Adrenal gland (tissue), 12 donors: ENCODE results near the gene SPAG5. TPM values are rescaled to one million over a fixed set of nuclear protein-coding genes. Genes with fewer than 3 reads are reported as not detected.

ENCODE experiments used
- DNase-seq, 7 donors: peaks; one replicate each; pipeline ENCODE4 v3.0.0-alpha.2; 2019 to 2020
- H3K27ac ChIP-seq, 5 donors: fragments of 200-600 bp; sonication (generic) in 4 of 5; 1 replicate in 3 of 5; 2 replicates in 2 of 5; pipeline versions ENCODE4 v1.5.1 to v1.8.0; 2016 to 2020; ENCODE audit warnings: mild to moderate bottlenecking in 1 of 5
- H3K27me3 ChIP-seq: fragments of 200-600 bp; 2 replicates; pipeline ENCODE4 v1.8.0; 2021
- H3K36me3 ChIP-seq, 2 donors: fragments of 200-600 bp; replicated peaks in 1 of 2; 1 replicate in 1 of 2; 2 replicates in 1 of 2; pipeline versions ENCODE4 v1.5.1 to v1.8.0; 2018 to 2022
- H3K4me1 ChIP-seq, 2 donors: fragments of 200-600 bp; replicated peaks in 1 of 2; 1 replicate in 1 of 2; 2 replicates in 1 of 2; pipeline versions ENCODE4 v1.5.1 to v1.8.0; 2018 to 2021
- H3K4me3 ChIP-seq, 4 donors: fragments of 200-600 bp; sonication (generic) in 3 of 4; one replicate each; pipeline ENCODE4 v1.5.1; 2016 to 2018
- H3K9me3 ChIP-seq, 3 donors: fragments of 200-600 bp; sonication (generic) in 1 of 3; replicated peaks in 1 of 3; 1 replicate in 2 of 3; 2 replicates in 1 of 3; pipeline versions ENCODE4 v1.5.1 to v1.8.0; 2016 to 2021
- POLR2A ChIP-seq, 2 donors: fragments of 450-650 bp; IDR thresholded peaks; one replicate each; pipeline ENCODE4 v1.6.1; 2017; ENCODE audit warnings: antibody characterized with exemption in 2 of 2, mild to moderate bottlenecking in 2 of 2, moderate library complexity in 1 of 2
- WGBS, 4 donors: extraction: QIAGEN DNeasy Blood & Tissue Kit in 2 of 4; methylation state at CpG; one replicate each; pipeline versions ENCODE4 v1.1.5 to v1.1.7; 2013 to 2017; 5-methylcytosine and 5-hydroxymethylcytosine counted together
- intact Hi-C, 2 donors: fragments of 100-400 bp; cut with DNase I; formaldehyde crosslinking; loops; one replicate each; pipeline versions ENCODE4 v1.14.1 to v1.15.0; 2022 to 2023
- polyA plus RNA-seq, 3 donors: library from polyadenylated mRNA; stranded (reverse); fragments of 200-250 nt in 2 of 3; fragments of 350-450 nt in 1 of 3; fragmentation: Illumina TruSeq in 1 of 3; extraction: RNeasy Lipid Tissue Mini Kit (QIAGEN cat#74804) in 1 of 3; gene quantifications; one replicate each; pipeline ENCODE4 v1.2.3, GENCODE V29; 2013 to 2014
- total RNA-seq, 9 donors: library from RNA; depleted of rRNA in 4 of 9; stranded (reverse); fragments of >200 nt in 4 of 9; fragments of 120-200 nt in 1 of 9; fragmentation: NEBNext Ultra II Directional in 1 of 9; extraction: Animal tissue kit (Norgen Biotek cat#: 25700) in 1 of 9; gene quantifications; one replicate each; pipeline versions ENCODE4 v1.1.0 to v1.2.4, GENCODE V29; 2013 to 2023
- TF ChIP-seq, protein P1 (sequence below), 6 experiments: fragments of 450-650 bp in 4 of 6; fragments of 200-600 bp in 2 of 6; sonication (generic) in 1 of 6; IDR thresholded peaks; 1 replicate in 5 of 6; 2 replicates in 1 of 6; pipeline versions ENCODE4 v1.5.1 to v1.8.0; 2016 to 2021; ENCODE audit warnings: antibody characterized with exemption in 6 of 6, mild to moderate bottlenecking in 2 of 6, moderate library complexity in 1 of 6
- donor health status: healthy with polysubstance abuse.
- donor health status: Bipolar disorder and iron deficiency.
- donor health status: DM: yes; HTN: yes; CAD: no.
- donor health status: DM: no; HTN: no; CAD: no.
- donor health status: DM: no; HTN: no; CAD: no.
- donor health status: DM: yes; HTN: yes; CAD: no.

SPAG5 gene
- total and polyA plus RNA-seq, 12 donors: 0.97 to 35.6 (median 4.3) TPM

DNA sequence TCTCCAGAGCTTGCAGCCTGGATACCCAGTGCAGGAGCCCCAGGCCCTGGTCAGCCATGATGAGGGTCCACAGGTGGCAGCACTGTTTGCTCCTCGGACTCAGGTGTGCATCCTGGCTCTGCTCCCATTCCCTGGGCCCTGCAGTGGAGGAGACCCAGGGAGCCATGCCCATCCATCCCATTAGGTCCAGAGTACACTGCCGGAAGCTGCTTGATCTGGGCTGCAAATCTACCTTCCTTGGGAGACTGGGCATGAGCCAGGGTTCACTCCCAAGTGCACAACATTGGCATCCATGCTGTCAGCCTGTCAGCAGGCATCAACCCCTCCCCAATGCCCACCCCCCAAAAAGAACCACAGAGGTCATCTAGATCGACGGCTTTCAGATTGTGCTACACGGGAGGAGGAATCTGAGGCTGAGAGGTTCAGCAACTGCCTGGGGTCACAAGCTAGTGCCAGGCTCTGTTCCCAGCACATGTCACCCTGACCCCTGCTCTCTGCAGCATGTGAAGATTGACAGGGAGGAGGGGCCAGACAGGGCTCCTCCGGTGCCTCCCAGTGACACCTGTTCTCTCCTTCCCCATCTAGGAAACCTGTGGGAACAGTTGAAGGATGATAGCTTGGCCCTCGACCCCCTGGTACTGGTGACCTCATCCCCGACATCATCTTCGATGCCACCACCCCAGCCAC lies 62.1 kb downstream of the SPAG5 start:
- WGBS, 4 donors: 61 to 69% (median 62%) methylated on average over 7 to 9 of the region's 9 CpGs
- TF ChIP-seq POLR2A (IDR thresholded peaks at IDR 0.05): no peak
- TF ChIP-seq, protein P1, sequence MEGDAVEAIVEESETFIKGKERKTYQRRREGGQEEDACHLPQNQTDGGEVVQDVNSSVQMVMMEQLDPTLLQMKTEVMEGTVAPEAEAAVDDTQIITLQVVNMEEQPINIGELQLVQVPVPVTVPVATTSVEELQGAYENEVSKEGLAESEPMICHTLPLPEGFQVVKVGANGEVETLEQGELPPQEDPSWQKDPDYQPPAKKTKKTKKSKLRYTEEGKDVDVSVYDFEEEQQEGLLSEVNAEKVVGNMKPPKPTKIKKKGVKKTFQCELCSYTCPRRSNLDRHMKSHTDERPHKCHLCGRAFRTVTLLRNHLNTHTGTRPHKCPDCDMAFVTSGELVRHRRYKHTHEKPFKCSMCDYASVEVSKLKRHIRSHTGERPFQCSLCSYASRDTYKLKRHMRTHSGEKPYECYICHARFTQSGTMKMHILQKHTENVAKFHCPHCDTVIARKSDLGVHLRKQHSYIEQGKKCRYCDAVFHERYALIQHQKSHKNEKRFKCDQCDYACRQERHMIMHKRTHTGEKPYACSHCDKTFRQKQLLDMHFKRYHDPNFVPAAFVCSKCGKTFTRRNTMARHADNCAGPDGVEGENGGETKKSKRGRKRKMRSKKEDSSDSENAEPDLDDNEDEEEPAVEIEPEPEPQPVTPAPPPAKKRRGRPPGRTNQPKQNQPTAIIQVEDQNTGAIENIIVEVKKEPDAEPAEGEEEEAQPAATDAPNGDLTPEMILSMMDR (IDR thresholded peaks at IDR 0.05): no peak
- intact Hi-C loops: no loop called here

DNA sequence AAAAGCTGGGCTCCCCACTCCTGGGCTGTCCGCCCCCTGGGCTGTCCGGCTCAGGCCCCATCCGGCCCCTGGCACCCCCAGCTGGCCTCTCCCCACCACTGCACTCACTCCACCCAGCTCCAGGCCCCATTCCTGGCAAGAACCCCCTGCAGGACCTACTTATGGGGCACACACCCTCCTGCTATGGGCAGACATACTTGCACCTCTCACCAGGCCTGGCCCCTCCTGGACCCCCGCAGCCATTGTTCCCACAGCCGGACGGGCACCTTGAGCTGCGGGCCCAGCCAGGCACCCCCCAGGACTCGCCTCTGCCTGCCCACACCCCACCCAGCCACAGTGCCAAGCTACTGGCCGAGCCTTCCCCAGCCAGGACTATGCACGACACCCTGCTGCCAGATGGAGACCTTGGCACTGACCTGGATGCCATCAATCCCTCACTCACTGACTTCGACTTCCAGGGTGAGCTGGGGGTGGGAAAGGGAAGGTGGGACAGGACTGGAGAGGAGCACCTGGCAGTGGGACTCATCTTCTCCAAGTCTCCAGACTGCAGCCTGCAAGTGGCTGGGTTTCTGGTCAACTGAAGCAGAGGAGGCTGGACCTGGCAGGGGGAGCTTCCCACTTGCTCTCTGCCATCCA lies 64.0 kb downstream of the SPAG5 start:
- H3K9me3 ChIP-seq: no peaks in the 10 kb centered on the region
- H3K4me3 ChIP-seq: no peak overlapping the region
- intact Hi-C loops: loop anchor here in 1 of 2 donors (5.0 kb wide), 1 partner anchor 38 kb away; no protein-coding TSS in a partner anchor
- 73 to 93% (median 77%) methylated on average over 3 to 11 of the region's 11 CpGs for WGBS, 4 donors
- no peaks in the 10 kb centered on the region for H3K36me3 ChIP-seq
- peaks cover 5% of the 10 kb centered on the region for H3K27me3 ChIP-seq
- no peaks in the 10 kb centered on the region for H3K4me1 ChIP-seq
- no peak for DNase-seq
- TF ChIP-seq POLR2A (IDR thresholded peaks at IDR 0.05): no peak
- no peak overlapping the region for H3K27ac ChIP-seq

More for the DNA sequence above, 62.1 kb downstream of the SPAG5 start:
- Histone ChIP-seq H3K4me1 (no peaks in the 10 kb centered on the region), H3K36me3 (no peaks in the 10 kb centered on the region), H3K27me3 (no peaks in the 10 kb centered on the region), H3K9me3 (no peaks in the 10 kb centered on the region), H3K27ac (no peak overlapping the region), H3K4me3 (no peak overlapping the region)
- DNase-seq: no peak

DNA sequence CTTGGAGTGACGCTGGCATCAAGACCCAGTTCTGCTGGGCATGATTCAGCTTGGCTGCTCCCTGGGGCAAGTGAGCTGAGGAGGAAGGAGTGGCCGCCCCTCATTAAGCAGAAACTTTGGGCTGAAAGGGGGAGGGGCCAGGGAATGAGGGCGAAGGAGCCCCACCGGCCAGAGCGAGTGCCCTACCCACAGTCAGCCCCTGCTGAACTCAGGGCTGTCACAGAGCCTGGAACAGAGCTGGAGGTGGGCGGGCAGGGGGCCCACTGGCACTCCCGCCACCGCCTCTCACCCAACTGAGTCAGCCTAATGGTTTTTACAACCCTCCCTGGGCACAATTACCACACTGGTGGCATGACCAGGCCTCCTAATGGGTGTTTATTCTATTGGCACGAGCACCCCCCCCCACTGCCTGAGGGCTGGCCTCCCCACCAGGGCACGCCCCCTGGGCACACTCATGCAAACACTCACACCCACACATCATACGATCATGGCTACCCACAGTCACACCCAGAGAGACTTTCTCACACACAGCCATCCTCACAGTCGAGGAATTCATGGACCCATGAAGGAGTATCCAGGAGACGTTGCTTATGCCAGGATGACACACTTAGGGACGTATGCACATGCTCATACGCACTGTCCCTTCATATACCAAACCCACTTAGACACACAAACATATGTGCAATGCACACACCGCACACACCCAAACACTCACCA lies 65.6 kb downstream of the SPAG5 start:
- TF ChIP-seq, protein P1 (IDR thresholded peaks at IDR 0.05): no peak
- no peak for TF ChIP-seq POLR2A (IDR thresholded peaks at IDR 0.05)
- no peak overlapping the region for H3K4me3 ChIP-seq
- DNase-seq: no peak
- peaks cover 5% of the 10 kb centered on the region for H3K27me3 ChIP-seq
- H3K27ac ChIP-seq: no peak overlapping the region
- H3K4me1 ChIP-seq: no peaks in the 10 kb centered on the region
- 80 to 90% (median 83%) methylated on average over 10 to 16 of the region's 16 CpGs for WGBS, 4 donors
- no peaks in the 10 kb centered on the region for H3K9me3 ChIP-seq
- H3K36me3 ChIP-seq: no peaks in the 10 kb centered on the region
- intact Hi-C loops: loop anchor here in 1 of 2 donors (5.0 kb wide), 1 partner anchor 36 kb away; no protein-coding TSS in a partner anchor

DNA sequence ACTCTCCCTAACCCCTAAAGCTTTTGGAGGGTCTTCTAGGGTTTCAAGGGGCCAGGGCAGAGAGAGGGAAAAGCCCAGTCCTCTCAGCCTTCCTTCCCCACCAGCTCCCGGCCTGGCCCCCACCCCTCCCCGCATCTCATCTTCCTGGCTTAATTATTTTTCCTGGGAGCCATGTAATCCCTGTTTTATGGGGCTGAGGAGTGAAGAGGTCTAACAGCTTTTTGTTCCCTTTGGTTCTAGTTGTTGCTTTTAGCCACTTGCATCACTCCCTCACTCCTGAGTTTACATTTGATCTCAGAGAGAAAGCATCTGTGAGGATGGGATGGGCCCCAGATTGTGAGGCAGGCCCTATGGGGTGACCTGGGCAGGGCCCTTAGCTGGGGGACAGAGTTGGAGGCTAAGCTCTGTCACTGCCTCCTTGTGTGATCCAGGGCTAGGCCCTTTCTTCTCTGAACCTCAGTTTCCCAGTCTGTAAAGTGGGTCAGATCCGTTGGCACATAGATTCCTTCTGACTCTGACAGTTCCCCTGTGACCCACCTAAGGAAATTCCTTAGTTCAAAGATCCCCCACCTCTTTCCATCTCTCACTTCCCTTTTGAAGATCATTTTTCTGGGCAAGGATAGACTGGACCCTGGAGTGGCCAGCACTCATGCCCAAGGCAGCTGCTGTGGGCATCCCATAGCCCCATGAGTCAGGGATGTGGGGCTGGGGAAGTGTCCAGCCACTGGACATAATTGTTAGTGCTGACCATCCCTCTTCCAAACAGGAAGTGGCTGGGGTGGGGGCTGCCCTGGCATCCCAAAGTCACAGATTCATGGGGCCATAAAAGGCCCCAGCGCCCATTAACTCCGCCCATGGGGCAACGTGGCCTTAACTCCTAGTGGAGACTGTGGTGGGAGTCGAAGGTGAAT lies 66.5 kb downstream of the SPAG5 start:
- H3K4me1 ChIP-seq: no peaks in the 10 kb centered on the region
- no peak overlapping the region for H3K4me3 ChIP-seq
- H3K9me3 ChIP-seq: no peaks in the 10 kb centered on the region
- no peak for DNase-seq
- intact Hi-C loops: loop anchor here in 1 of 2 donors (5.0 kb wide), 1 partner anchor 35 kb away; no protein-coding TSS in a partner anchor
- peaks cover 5% of the 10 kb centered on the region for H3K27me3 ChIP-seq
- TF ChIP-seq POLR2A (IDR thresholded peaks at IDR 0.05): no peak
- TF ChIP-seq, protein P1 (IDR thresholded peaks at IDR 0.05): no peak
- 74 to 77% (median 75%) methylated on average over 5 to 7 of the region's 7 CpGs for WGBS, 4 donors
- no peaks in the 10 kb centered on the region for H3K36me3 ChIP-seq
- H3K27ac ChIP-seq: no peak overlapping the region
